ENCODE results near the gene ASIP.
"Not testable (repeated sequence)": the region's sequence is repeated elsewhere in the genome, so short reads cannot be mapped to it uniquely, and the experiment has no call there.

Gene ASIP

GRCh38 chr20:34274694-34275093, 33.5 kb downstream of the ASIP start:
- no peak for DNase-seq
- Histone ChIP-seq H3K4me3 (ENCODE audit: control insufficient read depth in 1 of 7, extremely low read depth in 1 of 7, insufficient read depth in 4 of 7, low read depth in 2 of 7, low read length in 6 of 7) (no peak overlapping the region), H3K27me3 (replicated peaks in 2 of 5; ENCODE audit: control insufficient read depth in 4 of 5, insufficient read depth in 5 of 5, low read length in 4 of 5) (no peaks in the 10 kb centered on the region), H3K4me1 (ENCODE audit: control extremely low read depth in 1 of 4, control insufficient read depth in 4 of 4, insufficient read depth in 4 of 4, low read length in 3 of 4) (no peaks in the 10 kb centered on the region), H3K27ac (ENCODE audit: insufficient read depth in 1 of 2, low read depth in 1 of 2, low read length in 2 of 2, poor library complexity in 1 of 2, severe bottlenecking in 2 of 2) (no peak overlapping the region), H3K36me3 (ENCODE audit: control insufficient read depth in 4 of 4, insufficient read depth in 4 of 4, low read length in 3 of 4) (peaks cover 4 to 57% (median 21%) of the 10 kb centered on the region in 4 experiments), H3K9me3 (ENCODE audit: control extremely low read depth in 1 of 5, control insufficient read depth in 4 of 5, insufficient read depth in 2 of 5, low read depth in 1 of 5, low read length in 4 of 5) (no peaks in the 10 kb centered on the region)
- 95% methylated on average over 4 of the region's 7 CpGs for WGBS (ENCODE audit: insufficient coverage)
- CTCF ChIA-PET: interaction anchor here (0.9 to 1.6 kb wide), 3 partner anchors 18 to 38 kb away, joined by 3 to 4 read pairs (median 4); no protein-coding TSS in a partner anchor
- POLR2A ChIA-PET: no interaction called here

- Histone ChIP-seq H3K27me3 (replicated peaks in 2 of 5; ENCODE audit: control insufficient read depth in 4 of 5, insufficient read depth in 5 of 5, low read length in 4 of 5) (no peaks in the 10 kb centered on the region), H3K9me3 (ENCODE audit: control extremely low read depth in 1 of 5, control insufficient read depth in 4 of 5, insufficient read depth in 2 of 5, low read depth in 1 of 5, low read length in 4 of 5) (no peaks in the 10 kb centered on the region), H3K36me3 (ENCODE audit: control insufficient read depth in 4 of 4, insufficient read depth in 4 of 4, low read length in 3 of 4) (peaks cover 23 to 82% (median 48%) of the 10 kb centered on the region in 4 experiments), H3K4me3 (ENCODE audit: control insufficient read depth in 1 of 7, extremely low read depth in 1 of 7, insufficient read depth in 4 of 7, low read depth in 2 of 7, low read length in 6 of 7) (no peak overlapping the region), H3K4me1 (ENCODE audit: control extremely low read depth in 1 of 4, control insufficient read depth in 4 of 4, insufficient read depth in 4 of 4, low read length in 3 of 4) (peaks cover 0 to 7% (median 1%) of the 10 kb centered on the region in 4 experiments), H3K27ac (ENCODE audit: insufficient read depth in 1 of 2, low read depth in 1 of 2, low read length in 2 of 2, poor library complexity in 1 of 2, severe bottlenecking in 2 of 2) (no peak overlapping the region)
- ChIA-PET POLR2A (no interaction called here), CTCF (interaction anchor here (0.9 to 2.2 kb wide), 3 partner anchors 32 to 90 kb away, joined by 3 to 8 read pairs (median 3); no protein-coding TSS in a partner anchor)
- DNase-seq: no peak
- no CpG with 5 or more reads among the region's 3 CpGs for WGBS (ENCODE audit: insufficient coverage)
These were observed 40.0 kb downstream of the ASIP start for GRCh38 chr20:34281177-34281576.

GRCh38 chr20:34282041-34282440, 40.8 kb downstream of the ASIP start:
- CTCF ChIA-PET: interaction anchor here (2.2 kb wide), 1 partner anchor 31 kb away, joined by 8 read pairs; no protein-coding TSS in a partner anchor
- Histone ChIP-seq H3K27me3 (replicated peaks in 2 of 5; ENCODE audit: control insufficient read depth in 4 of 5, insufficient read depth in 5 of 5, low read length in 4 of 5) (no peaks in the 10 kb centered on the region), H3K4me3 (ENCODE audit: control insufficient read depth in 1 of 7, extremely low read depth in 1 of 7, insufficient read depth in 4 of 7, low read depth in 2 of 7, low read length in 6 of 7) (no peak overlapping the region), H3K9me3 (ENCODE audit: control extremely low read depth in 1 of 5, control insufficient read depth in 4 of 5, insufficient read depth in 2 of 5, low read depth in 1 of 5, low read length in 4 of 5) (no peaks in the 10 kb centered on the region), H3K4me1 (ENCODE audit: control extremely low read depth in 1 of 4, control insufficient read depth in 4 of 4, insufficient read depth in 4 of 4, low read length in 3 of 4) (peaks cover 0 to 7% (median 1%) of the 10 kb centered on the region in 4 experiments), H3K36me3 (ENCODE audit: control insufficient read depth in 4 of 4, insufficient read depth in 4 of 4, low read length in 3 of 4) (peaks cover 21 to 81% (median 48%) of the 10 kb centered on the region in 4 experiments), H3K27ac (ENCODE audit: insufficient read depth in 1 of 2, low read depth in 1 of 2, low read length in 2 of 2, poor library complexity in 1 of 2, severe bottlenecking in 2 of 2) (no peak overlapping the region)
- 100% methylated on average over 1 of the region's 4 CpGs for WGBS (ENCODE audit: insufficient coverage)
- POLR2A ChIA-PET: no interaction called here
- peak in 2 of 3 donors; percentile 36 to 43 for DNase-seq

- ChIA-PET POLR2A (no interaction called here), CTCF (interaction anchor here (0.8 to 1.6 kb wide), 2 partner anchors 8 to 25 kb away, joined by 3 to 4 read pairs; no protein-coding TSS in a partner anchor)
- Histone ChIP-seq H3K27ac (ENCODE audit: insufficient read depth in 1 of 2, low read depth in 1 of 2, low read length in 2 of 2, poor library complexity in 1 of 2, severe bottlenecking in 2 of 2) (no peak overlapping the region), H3K9me3 (ENCODE audit: control extremely low read depth in 1 of 5, control insufficient read depth in 4 of 5, insufficient read depth in 2 of 5, low read depth in 1 of 5, low read length in 4 of 5) (no peaks in the 10 kb centered on the region), H3K27me3 (replicated peaks in 2 of 5; ENCODE audit: control insufficient read depth in 4 of 5, insufficient read depth in 5 of 5, low read length in 4 of 5) (no peaks in the 10 kb centered on the region), H3K4me3 (ENCODE audit: control insufficient read depth in 1 of 7, extremely low read depth in 1 of 7, insufficient read depth in 4 of 7, low read depth in 2 of 7, low read length in 6 of 7) (no peak overlapping the region), H3K36me3 (ENCODE audit: control insufficient read depth in 4 of 4, insufficient read depth in 4 of 4, low read length in 3 of 4) (peaks cover 23 to 82% (median 52%) of the 10 kb centered on the region in 4 experiments), H3K4me1 (ENCODE audit: control extremely low read depth in 1 of 4, control insufficient read depth in 4 of 4, insufficient read depth in 4 of 4, low read length in 3 of 4) (peaks cover 0 to 7% (median 1%) of the 10 kb centered on the region in 4 experiments)
- WGBS (ENCODE audit: insufficient coverage): no CpG with 5 or more reads among the region's 1 CpG
- DNase-seq: no peak
These were observed 42.6 kb downstream of the ASIP start for GRCh38 chr20:34283844-34284243.

GRCh38 chr20:34285450-34285849, 44.2 kb downstream of the ASIP start:
- ChIA-PET POLR2A (no interaction called here), CTCF (no interaction called here)
- DNase-seq: no peak
- Histone ChIP-seq H3K4me3 (ENCODE audit: control insufficient read depth in 1 of 7, extremely low read depth in 1 of 7, insufficient read depth in 4 of 7, low read depth in 2 of 7, low read length in 6 of 7) (no peak overlapping the region), H3K27ac (ENCODE audit: insufficient read depth in 1 of 2, low read depth in 1 of 2, low read length in 2 of 2, poor library complexity in 1 of 2, severe bottlenecking in 2 of 2) (no peak overlapping the region), H3K36me3 (ENCODE audit: control insufficient read depth in 4 of 4, insufficient read depth in 4 of 4, low read length in 3 of 4) (peaks cover 23 to 79% (median 55%) of the 10 kb centered on the region in 4 experiments), H3K9me3 (ENCODE audit: control extremely low read depth in 1 of 5, control insufficient read depth in 4 of 5, insufficient read depth in 2 of 5, low read depth in 1 of 5, low read length in 4 of 5) (no peaks in the 10 kb centered on the region), H3K4me1 (ENCODE audit: control extremely low read depth in 1 of 4, control insufficient read depth in 4 of 4, insufficient read depth in 4 of 4, low read length in 3 of 4) (peaks cover 0 to 7% (median 1%) of the 10 kb centered on the region in 4 experiments), H3K27me3 (replicated peaks in 2 of 5; ENCODE audit: control insufficient read depth in 4 of 5, insufficient read depth in 5 of 5, low read length in 4 of 5) (no peaks in the 10 kb centered on the region)
- WGBS (ENCODE audit: insufficient coverage): 96% methylated on average over 15 of the region's 16 CpGs

- H3K27ac ChIP-seq (ENCODE audit: insufficient read depth in 1 of 2, low read depth in 1 of 2, low read length in 2 of 2, poor library complexity in 1 of 2, severe bottlenecking in 2 of 2); H3K4me1 ChIP-seq (ENCODE audit: control extremely low read depth in 1 of 4, control insufficient read depth in 4 of 4, insufficient read depth in 4 of 4, low read length in 3 of 4); H3K27me3 ChIP-seq (replicated peaks in 2 of 5; ENCODE audit: control insufficient read depth in 4 of 5, insufficient read depth in 5 of 5, low read length in 4 of 5); H3K4me3 ChIP-seq (ENCODE audit: control insufficient read depth in 1 of 7, extremely low read depth in 1 of 7, insufficient read depth in 4 of 7, low read depth in 2 of 7, low read length in 6 of 7); H3K9me3 ChIP-seq (ENCODE audit: control extremely low read depth in 1 of 5, control insufficient read depth in 4 of 5, insufficient read depth in 2 of 5, low read depth in 1 of 5, low read length in 4 of 5); DNase-seq: not testable (repeated sequence)
- WGBS (ENCODE audit: insufficient coverage): 96% methylated on average over 4 of the region's 5 CpGs
- peaks cover 13 to 82% (median 66%) of the 10 kb centered on the region in 4 experiments for H3K36me3 ChIP-seq (ENCODE audit: control insufficient read depth in 4 of 4, insufficient read depth in 4 of 4, low read length in 3 of 4)
- POLR2A ChIA-PET: interaction anchor here (0.6 kb wide), 1 partner anchor 32 kb away, joined by 6 read pairs; no protein-coding TSS in a partner anchor
- CTCF ChIA-PET: interaction anchor here (0.7 to 0.9 kb wide), 2 partner anchors 9 to 14 kb away, joined by 3 to 4 read pairs; no protein-coding TSS in a partner anchor
These were observed 46.3 kb downstream of the ASIP start for GRCh38 chr20:34287500-34287899.

GRCh38 chr20:34290471-34290870, 49.2 kb downstream of the ASIP start:
- CTCF ChIA-PET: interaction anchor here (2.1 kb wide), 1 partner anchor 9 kb away, joined by 6 read pairs; no protein-coding TSS in a partner anchor
- POLR2A ChIA-PET: interaction anchor here (0.5 kb wide), 1 partner anchor 267 kb away, joined by 3 read pairs; no protein-coding TSS in a partner anchor

More at GRCh38 chr20:34290471-34290870, 49.2 kb downstream of the ASIP start:
- 100% methylated on average over 9 of the region's 11 CpGs for WGBS (ENCODE audit: insufficient coverage)
- Histone ChIP-seq H3K27me3 (replicated peaks in 2 of 5; ENCODE audit: control insufficient read depth in 4 of 5, insufficient read depth in 5 of 5, low read length in 4 of 5) (no peaks in the 10 kb centered on the region), H3K36me3 (ENCODE audit: control insufficient read depth in 4 of 4, insufficient read depth in 4 of 4, low read length in 3 of 4) (peaks cover 3 to 87% (median 65%) of the 10 kb centered on the region in 4 experiments), H3K4me1 (ENCODE audit: control extremely low read depth in 1 of 4, control insufficient read depth in 4 of 4, insufficient read depth in 4 of 4, low read length in 3 of 4) (no peaks in the 10 kb centered on the region), H3K9me3 (ENCODE audit: control extremely low read depth in 1 of 5, control insufficient read depth in 4 of 5, insufficient read depth in 2 of 5, low read depth in 1 of 5, low read length in 4 of 5) (no peaks in the 10 kb centered on the region), H3K27ac (ENCODE audit: insufficient read depth in 1 of 2, low read depth in 1 of 2, low read length in 2 of 2, poor library complexity in 1 of 2, severe bottlenecking in 2 of 2) (no peak overlapping the region), H3K4me3 (ENCODE audit: control insufficient read depth in 1 of 7, extremely low read depth in 1 of 7, insufficient read depth in 4 of 7, low read depth in 2 of 7, low read length in 6 of 7) (no peak overlapping the region)
- no peak for DNase-seq

Data from common myeloid progenitor, CD34-positive (primary cell).